ENCODE data around the gene HACD2. TPM values are rescaled to one million over a fixed set of nuclear protein-coding genes. Genes with fewer than 3 reads are reported as not detected.

HACD2 gene
- total and polyA plus RNA-seq, 9 of the 15 experiments (the other 6 are each of a cell fraction or from before 2014, with no cell fraction given) = 1.3 to 10.5 (median 3.8) TPM

- TF ChIP-seq ZNF318 (IDR thresholded peaks at IDR 0.05; ENCODE audit: borderline replicate concordance in 1 of 2, low read depth in 1 of 2) = no peak
- TF ChIP-seq GMEB1 (CRISPR knock-in tag; IDR thresholded peaks at IDR 0.05) = no peak
Measured at GRCh38 chr3:123467046-123467445, 117.8 kb downstream of the HACD2 start (continued).
